Neutrophil (primary cell): ENCODE measurements around the gene VTI1A.

Experiments
- H3K27ac ChIP-seq: fragments of 200-600 bp; sonication (generic); 2 replicates; pipeline ENCODE4 v1.5.1; 2016; ENCODE audit warnings: mild to moderate bottlenecking, moderate library complexity
- H3K27me3 ChIP-seq: fragments of 200-600 bp; sonication (generic); 2 replicates; pipeline ENCODE4 v1.6.0; 2016; ENCODE audit warnings: mild to moderate bottlenecking
- H3K36me3 ChIP-seq: fragments of 200-600 bp; sonication (generic); 2 replicates; pipeline ENCODE4 v1.5.1; 2017
- H3K4me1 ChIP-seq, 2 experiments: fragments of 200-600 bp in 1 of 2; sonication (generic) in 1 of 2; 1 replicate in 1 of 2; 2 replicates in 1 of 2; pipeline versions ENCODE4 v1.5.1 to v1.6.1; 2013 to 2016; ENCODE audit warnings: low read depth in 1 of 2, low read length in 1 of 2, mild to moderate bottlenecking in 1 of 2, moderate library complexity in 1 of 2; ENCODE audit not compliant: control insufficient read depth in 1 of 2, insufficient read depth in 1 of 2
- H3K4me3 ChIP-seq, 2 experiments: fragments of 200-600 bp in 1 of 2; sonication (generic) in 1 of 2; 1 replicate in 1 of 2; 2 replicates in 1 of 2; pipeline ENCODE4 v1.5.1; 2013 to 2016; ENCODE audit warnings: low read depth in 1 of 2, low read length in 1 of 2, mild to moderate bottlenecking in 1 of 2, moderate library complexity in 1 of 2
- H3K9me3 ChIP-seq: fragments of 200-600 bp; sonication (generic); 2 replicates; pipeline ENCODE4 v1.5.1; 2016
- CTCF ChIP-seq: fragments of 200-600 bp; sonication (generic); IDR thresholded peaks from 2 replicates; pipeline ENCODE4 v1.5.1; 2016; ENCODE audit warnings: antibody characterized with exemption

Gene VTI1A

GRCh38 chr10:112797855-112798254 is 350.8 kb downstream of the VTI1A start:
- no peak for TF ChIP-seq CTCF
- H3K27me3 ChIP-seq: no peaks in the 10 kb centered on the region
- H3K9me3 ChIP-seq: no peaks in the 10 kb centered on the region

GRCh38 chr10:112799038-112799437 is 352.0 kb downstream of the VTI1A start:
- no peak overlapping the region for H3K4me3 ChIP-seq
- H3K4me1 ChIP-seq: no peaks in the 10 kb centered on the region
- no peak for TF ChIP-seq CTCF
- H3K27me3 ChIP-seq: no peaks in the 10 kb centered on the region
- no peaks in the 10 kb centered on the region for H3K36me3 ChIP-seq
- H3K9me3 ChIP-seq: no peaks in the 10 kb centered on the region
- H3K27ac ChIP-seq: no peak overlapping the region

More at GRCh38 chr10:112797855-112798254, 350.8 kb downstream of the VTI1A start:
- Histone ChIP-seq H3K36me3 (no peaks in the 10 kb centered on the region), H3K27ac (no peak overlapping the region), H3K4me3 (no peak overlapping the region), H3K4me1 (no peaks in the 10 kb centered on the region)

GRCh38 chr10:112799726-112800510 is 352.9 kb downstream of the VTI1A start:
- H3K27me3 ChIP-seq: no peaks in the 10 kb centered on the region
- no peak overlapping the region for H3K4me3 ChIP-seq
- H3K36me3 ChIP-seq: no peaks in the 10 kb centered on the region
- TF ChIP-seq CTCF: no peak
- H3K4me1 ChIP-seq: no peaks in the 10 kb centered on the region
- no peak overlapping the region for H3K27ac ChIP-seq
- H3K9me3 ChIP-seq: no peaks in the 10 kb centered on the region

- no peak for TF ChIP-seq CTCF
- Histone ChIP-seq H3K27me3 (no peaks in the 10 kb centered on the region), H3K9me3 (no peaks in the 10 kb centered on the region), H3K36me3 (no peaks in the 10 kb centered on the region), H3K4me3 (no peak overlapping the region), H3K4me1 (no peaks in the 10 kb centered on the region), H3K27ac (no peak overlapping the region)
Observed at GRCh38 chr10:112801004-112801403, 354.0 kb downstream of the VTI1A start.

- no peaks in the 10 kb centered on the region for H3K9me3 ChIP-seq
- H3K27ac ChIP-seq: no peak overlapping the region
- H3K4me1 ChIP-seq: no peaks in the 10 kb centered on the region
- no peaks in the 10 kb centered on the region for H3K27me3 ChIP-seq
- no peaks in the 10 kb centered on the region for H3K36me3 ChIP-seq
- H3K4me3 ChIP-seq: no peak overlapping the region
- TF ChIP-seq CTCF: no peak
Observed at GRCh38 chr10:112801748-112802147, 354.7 kb downstream of the VTI1A start.
